ENCODE measurements around the gene ARMC8. TPM values are rescaled to one million over a fixed set of nuclear protein-coding genes. Genes with fewer than 3 reads are reported as not detected.

ARMC8 gene
- total RNA-seq, 4 donors from 2014 or later: 57.2 to 91.8 (median 59.5) TPM

GRCh38 chr3:138148503-138148902, 38.6 kb upstream of the ARMC8 start:
- no peak for DNase-seq
- WGBS, 2 donors: 76 to 80% methylated on average over 4 of the region's 4 CpGs
- TF ChIP-seq CTCF (IDR thresholded peaks at IDR 0.05) (no peak), POLR2A (IDR thresholded peaks at IDR 0.05) (no peak)
- no peaks in the 10 kb centered on the region for H3K4me1 ChIP-seq
- no peaks in the 10 kb centered on the region for H3K9me3 ChIP-seq
- no peaks in the 10 kb centered on the region for H3K36me3 ChIP-seq
- H3K27me3 ChIP-seq: no peaks in the 10 kb centered on the region
- intact Hi-C loops (cut with DNase I): no loop called here
- no peak overlapping the region for H3K4me3 ChIP-seq (replicated peaks in 1 of 3)
- H3K27ac ChIP-seq: no peak overlapping the region

- Histone ChIP-seq H3K27me3 (no peaks in the 10 kb centered on the region), H3K4me1 (no peaks in the 10 kb centered on the region), H3K27ac (no peak overlapping the region), H3K36me3 (no peaks in the 10 kb centered on the region), H3K9me3 (no peaks in the 10 kb centered on the region), H3K4me3 (replicated peaks in 1 of 3) (no peak overlapping the region)
- DNase-seq: no peak
- intact Hi-C loops (cut with DNase I): no loop called here
- TF ChIP-seq POLR2A (IDR thresholded peaks at IDR 0.05) (no peak), CTCF (IDR thresholded peaks at IDR 0.05) (no peak)
Observed at GRCh38 chr3:138154534-138154933, 32.6 kb upstream of the ARMC8 start.

- H3K4me3 ChIP-seq (replicated peaks in 1 of 3): no peak overlapping the region
- no peaks in the 10 kb centered on the region for H3K4me1 ChIP-seq
- TF ChIP-seq POLR2A (IDR thresholded peaks at IDR 0.05) (no peak), CTCF (IDR thresholded peaks at IDR 0.05) (no peak)
- WGBS, 2 donors: 96% methylated on average over 4 of the region's 4 CpGs
- H3K9me3 ChIP-seq: no peaks in the 10 kb centered on the region
- no peak overlapping the region for H3K27ac ChIP-seq
- peaks cover 12 to 17% of the 10 kb centered on the region in 2 donors for H3K36me3 ChIP-seq
- intact Hi-C loops (cut with DNase I): no loop called here
- no peaks in the 10 kb centered on the region for H3K27me3 ChIP-seq
- DNase-seq: no peak
Observed at GRCh38 chr3:138157743-138158142, 29.4 kb upstream of the ARMC8 start.

GRCh38 chr3:138165061-138165460, 22.0 kb upstream of the ARMC8 start:
- H3K36me3 ChIP-seq: peaks cover 39 to 62% of the 10 kb centered on the region in 2 donors
- WGBS, 2 donors: 96 to 98% methylated on average over 2 of the region's 2 CpGs
- no peak overlapping the region for H3K27ac ChIP-seq
- no peaks in the 10 kb centered on the region for H3K9me3 ChIP-seq
- TF ChIP-seq CTCF (IDR thresholded peaks at IDR 0.05) (no peak), POLR2A (IDR thresholded peaks at IDR 0.05) (no peak)
- H3K4me1 ChIP-seq: no peaks in the 10 kb centered on the region
- intact Hi-C loops (cut with DNase I): no loop called here
- H3K27me3 ChIP-seq: no peaks in the 10 kb centered on the region
- no peak for DNase-seq
- no peak overlapping the region for H3K4me3 ChIP-seq (replicated peaks in 1 of 3)

- 75 to 89% methylated on average over 2 of the region's 2 CpGs for WGBS, 2 donors
- no peaks in the 10 kb centered on the region for H3K9me3 ChIP-seq
- H3K4me3 ChIP-seq (replicated peaks in 1 of 3): no peak overlapping the region
- no peak for DNase-seq
- no peak overlapping the region for H3K27ac ChIP-seq
- H3K27me3 ChIP-seq: no peaks in the 10 kb centered on the region
- peaks cover 9 to 12% of the 10 kb centered on the region in 2 donors for H3K4me1 ChIP-seq
- peaks cover 17 to 19% of the 10 kb centered on the region in 2 donors for H3K36me3 ChIP-seq
- intact Hi-C loops (cut with DNase I): no loop called here
- no peak for TF ChIP-seq POLR2A (IDR thresholded peaks at IDR 0.05)
- TF ChIP-seq CTCF (IDR thresholded peaks at IDR 0.05): no peak
Observed at GRCh38 chr3:138172625-138173024, 14.5 kb upstream of the ARMC8 start.
